H9 (cell line): ENCODE results near the gene SKIL. TPM values are rescaled to one million over a fixed set of nuclear protein-coding genes. Genes with fewer than 3 reads are reported as not detected.
A peak's percentile ranks its signal among the peaks of the same experiment; 100 is the strongest.

Experiments used
- DNase-seq: peaks from one replicate; pipeline ENCODE4 v3.0.0-alpha.2; 2017
- H2AFZ ChIP-seq: one replicate; pipeline ENCODE4 v1.6.1; 2013; ENCODE audit warnings: mild to moderate bottlenecking, low read length, control low read depth, moderate library complexity
- H2AK5ac ChIP-seq: 2 replicates; pipeline ENCODE4 v1.6.1; 2013; ENCODE audit warnings: low read length, control low read depth, mixed read lengths; ENCODE audit not compliant: insufficient read length
- H2BK120ac ChIP-seq: one replicate; pipeline ENCODE4 v1.6.1; 2013; ENCODE audit warnings: low read depth, mild to moderate bottlenecking, low read length, control low read depth, inconsistent platforms; ENCODE audit not compliant: poor library complexity, severe bottlenecking
- H2BK12ac ChIP-seq: 2 replicates; pipeline ENCODE4 v1.6.1; 2013; ENCODE audit warnings: low read length, control low read depth, mixed read lengths, low read depth; ENCODE audit not compliant: insufficient read length
- H2BK15ac ChIP-seq: 2 replicates; pipeline ENCODE4 v1.6.1; 2013; ENCODE audit warnings: low read depth, low read length, control low read depth
- H2BK20ac ChIP-seq: one replicate; pipeline ENCODE4 v1.6.1; 2013; ENCODE audit warnings: low read depth, mild to moderate bottlenecking, low read length, control low read depth, inconsistent platforms; ENCODE audit not compliant: poor library complexity, severe bottlenecking
- H2BK5ac ChIP-seq: 2 replicates; pipeline ENCODE4 v1.6.1; 2013; ENCODE audit warnings: low read length, control low read depth, mixed read lengths; ENCODE audit not compliant: insufficient read length
- H3K14ac ChIP-seq: 2 replicates; pipeline ENCODE4 v1.6.1; 2013; ENCODE audit warnings: low read length, control low read depth; ENCODE audit not compliant: insufficient read depth
- H3K18ac ChIP-seq: 2 replicates; pipeline ENCODE4 v1.6.1; 2013; ENCODE audit warnings: low read depth, mild to moderate bottlenecking, mixed read lengths, low read length, control low read depth; ENCODE audit not compliant: insufficient read length
- H3K23ac ChIP-seq: 2 replicates; pipeline ENCODE4 v1.6.1; 2013; ENCODE audit warnings: low read length, control low read depth, mixed read lengths, low read depth; ENCODE audit not compliant: insufficient read length
- H3K23me2 ChIP-seq: 2 replicates; pipeline ENCODE4 v1.6.1; 2013; ENCODE audit warnings: low read depth, mild to moderate bottlenecking, mixed read lengths, low read length, control low read depth; ENCODE audit not compliant: insufficient read length, poor library complexity, severe bottlenecking
- H3K27ac ChIP-seq: 2 replicates; pipeline ENCODE4 v1.5.1; 2013; ENCODE audit warnings: low read length, control low read depth, mixed read lengths, low read depth; ENCODE audit not compliant: insufficient read length
- H3K27me3 ChIP-seq: 2 replicates; pipeline ENCODE4 v1.6.1; 2013; ENCODE audit warnings: low read length, control low read depth, inconsistent platforms; ENCODE audit not compliant: insufficient read depth
- H3K4ac ChIP-seq: 2 replicates; pipeline ENCODE4 v1.6.1; 2013; ENCODE audit warnings: low read depth, mild to moderate bottlenecking, control low read depth, inconsistent platforms, low read length, moderate library complexity
- H3K4me1 ChIP-seq: 2 replicates; pipeline ENCODE4 v1.6.1; 2013; ENCODE audit warnings: low read length, control low read depth, inconsistent platforms; ENCODE audit not compliant: insufficient read depth
- H3K4me2 ChIP-seq: 2 replicates; pipeline ENCODE4 v1.6.1; 2013; ENCODE audit warnings: low read length, control low read depth, mixed read lengths; ENCODE audit not compliant: insufficient read length, insufficient read depth
- H3K56ac ChIP-seq: 2 replicates; pipeline ENCODE4 v1.6.1; 2013; ENCODE audit warnings: low read depth, mild to moderate bottlenecking, mixed read lengths, low read length, control low read depth; ENCODE audit not compliant: insufficient read length
- H3K79me1 ChIP-seq: 2 replicates; pipeline ENCODE4 v1.6.1; 2013; ENCODE audit warnings: low read depth, mild to moderate bottlenecking, moderate library complexity, low read length, control low read depth, inconsistent platforms; ENCODE audit not compliant: insufficient read depth, poor library complexity, severe bottlenecking
- H3K79me2 ChIP-seq: 2 replicates; pipeline ENCODE4 v1.6.1; 2013; ENCODE audit warnings: low read length, control low read depth, inconsistent platforms; ENCODE audit not compliant: insufficient read depth
- H3K9ac ChIP-seq: 2 replicates; pipeline ENCODE4 v1.6.1; 2013; ENCODE audit warnings: low read length, control low read depth, mixed read lengths; ENCODE audit not compliant: insufficient read length; ENCODE audit errors: extremely low read depth
- H3K9me3 ChIP-seq: one replicate; pipeline ENCODE4 v1.6.1; 2013; ENCODE audit warnings: low read depth, low read length, inconsistent platforms; ENCODE audit not compliant: control insufficient read depth
- H3T11ph ChIP-seq: one replicate; pipeline ENCODE4 v1.6.1; 2013; ENCODE audit warnings: mild to moderate bottlenecking, low read length, control low read depth, inconsistent platforms
- H4K20me1 ChIP-seq: one replicate; pipeline ENCODE4 v1.6.1; 2013; ENCODE audit not compliant: control insufficient read depth, insufficient read length, insufficient read depth
- H4K5ac ChIP-seq: 2 replicates; pipeline ENCODE4 v1.6.1; 2013; ENCODE audit warnings: low read depth, mild to moderate bottlenecking, mixed read lengths, low read length, control low read depth; ENCODE audit not compliant: insufficient read length
- H4K8ac ChIP-seq: replicated peaks from 2 replicates; pipeline ENCODE4 v1.6.1; 2013; ENCODE audit warnings: low read length, control low read depth, mixed read lengths, low read depth; ENCODE audit not compliant: insufficient read length
- H4K91ac ChIP-seq: 2 replicates; pipeline ENCODE4 v1.6.1; 2013; ENCODE audit warnings: low read depth, mild to moderate bottlenecking, moderate library complexity, mixed read lengths, low read length, control low read depth; ENCODE audit not compliant: insufficient read length
- H3K27ac Mint-ChIP-seq, 3 experiments: 2 replicates in 2 of 3; 3 replicates in 1 of 3; pipeline ENCODE4 v1.8.0; 2020 to 2021; ENCODE audit warnings: mixed read lengths in 3 of 3, mild to moderate bottlenecking in 1 of 3, moderate library complexity in 1 of 3
- H3K27me3 Mint-ChIP-seq: 2 replicates; pipeline ENCODE4 v1.8.0; 2021; ENCODE audit warnings: low read depth, mild to moderate bottlenecking, moderate library complexity, mixed read lengths
- H3K36me3 Mint-ChIP-seq, 3 experiments: 2 replicates in 2 of 3; 3 replicates in 1 of 3; pipeline ENCODE4 v1.8.0; 2020 to 2021; ENCODE audit warnings: low read depth in 3 of 3, mixed read lengths in 3 of 3; ENCODE audit not compliant: insufficient read depth in 1 of 3
- H3K4me1 Mint-ChIP-seq, 2 experiments: 2 replicates each; pipeline ENCODE4 v1.8.0; 2020; ENCODE audit warnings: mixed read lengths in 2 of 2
- H3K4me3 Mint-ChIP-seq, 2 experiments: 2 replicates in 1 of 2; 3 replicates in 1 of 2; pipeline ENCODE4 v1.8.0; 2020 to 2021; ENCODE audit warnings: mild to moderate bottlenecking in 2 of 2, mixed read lengths in 2 of 2, moderate library complexity in 1 of 2
- H3K9me3 Mint-ChIP-seq, 2 experiments: 2 replicates in 1 of 2; 3 replicates in 1 of 2; pipeline ENCODE4 v1.8.0; 2020; ENCODE audit warnings: mild to moderate bottlenecking in 2 of 2, mixed read lengths in 2 of 2, moderate library complexity in 1 of 2
- CTCF ChIP-seq: fragments of 200-600 bp; sonication (generic); conservative IDR thresholded peaks from 3 replicates; pipeline ENCODE4 v1.8.0; 2021; ENCODE audit warnings: antibody characterized with exemption, mild to moderate bottlenecking
- WGBS: extraction: QIAGEN DNeasy Blood & Tissue Kit; methylation state at CpG from one replicate; pipeline ENCODE4 v1.1.7; 2013; ENCODE audit warnings: missing lambda C conversion rate, low lambda C conversion rate, mixed read lengths; ENCODE audit not compliant: insufficient read length; ENCODE audit errors: extremely low coverage; 5-methylcytosine and 5-hydroxymethylcytosine counted together
- total RNA-seq: library from RNA; stranded (reverse); gene quantifications from 2 replicates; pipeline ENCODE4 v1.2.1, GENCODE V29; 2021

The SKIL gene
- total RNA-seq, 1 experiment from 2014 or later = 170 TPM

DNA sequence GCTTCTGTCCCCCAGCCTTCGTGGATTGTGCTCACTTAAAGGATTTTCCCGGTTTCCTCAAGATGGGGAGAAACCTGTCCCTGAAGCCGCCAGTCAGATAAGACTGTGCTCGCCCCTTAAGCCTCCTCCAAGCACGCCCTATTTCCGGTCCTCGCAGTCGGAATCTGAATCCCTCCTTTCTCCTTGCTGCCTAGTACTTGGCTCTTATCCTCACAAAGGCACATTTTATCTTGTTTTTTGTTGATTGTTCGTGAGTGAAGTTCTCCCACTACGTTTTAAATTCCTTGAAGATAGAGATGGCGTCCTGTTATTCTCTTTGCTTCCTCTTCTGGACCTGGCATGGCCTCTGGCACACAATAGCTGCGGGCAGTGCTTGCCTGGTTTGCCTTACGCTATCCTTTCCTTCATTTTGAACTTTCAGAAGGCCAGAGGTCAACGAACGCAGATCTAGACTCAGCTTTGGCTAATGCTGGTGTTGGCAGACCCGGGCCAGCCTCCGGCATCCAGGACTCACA is 62.8 kb downstream of the SKIL start:
- no peak overlapping the region; the same call in 1 of the 2 replicates for H3K14ac ChIP-seq
- peak; percentile 59 for DNase-seq
- Mint-ChIP-seq H3K36me3 (peaks cover 0 to 7% (median 0%) of the 10 kb centered on the region in 3 experiments; a peak in 3 of 7 replicates), H3K27me3 (peaks cover 55% of the 10 kb centered on the region), H3K4me1 (peaks cover 11 to 18% of the 10 kb centered on the region in 2 experiments), H3K27ac (no peak overlapping the region), H3K4me3 (peak overlapping the region; percentile 54 to 75), H3K9me3 (no peaks in the 10 kb centered on the region)
- no peak overlapping the region for H4K5ac ChIP-seq
- H2BK120ac ChIP-seq = no peak overlapping the region
- no peak overlapping the region for H3K27ac ChIP-seq
- H3K18ac ChIP-seq = no peak overlapping the region
- H2BK5ac ChIP-seq = no peak overlapping the region
- no peak overlapping the region for H3K56ac ChIP-seq
- H2BK15ac ChIP-seq = no peak overlapping the region
- H3T11ph ChIP-seq = no peak overlapping the region
- peaks cover 25% of the 10 kb centered on the region; the same call in 1 of the 2 replicates for H3K27me3 ChIP-seq
- H4K91ac ChIP-seq = no peak overlapping the region
- H3K4me2 ChIP-seq = peak overlapping the region; percentile 75
- H4K20me1 ChIP-seq = no peaks in the 10 kb centered on the region
- H3K9me3 ChIP-seq = no peaks in the 10 kb centered on the region
- no CpG with 5 or more reads among the region's 17 CpGs for WGBS
- no peak overlapping the region for H2AFZ ChIP-seq
- TF ChIP-seq CTCF = no peak
- H3K4ac ChIP-seq = no peak overlapping the region
- H2BK20ac ChIP-seq = no peak overlapping the region
- H3K23ac ChIP-seq = no peak overlapping the region
- 0 out of 2 replicates have a peak, but pooled peaks cover 3% of the 10 kb centered on the region for H3K4me1 ChIP-seq
- no peaks in the 10 kb centered on the region for H3K79me2 ChIP-seq
- no peak overlapping the region for H4K8ac ChIP-seq
- H3K23me2 ChIP-seq = peaks cover 13% of the 10 kb centered on the region
- H3K9ac ChIP-seq = no peak overlapping the region
- no peaks in the 10 kb centered on the region for H3K79me1 ChIP-seq
- no peak overlapping the region for H2BK12ac ChIP-seq
- no peak overlapping the region for H2AK5ac ChIP-seq
